Activated naive CD8-positive, alpha-beta T cell treated with anti-CD3 and anti-CD28 coated beads, Interleukin-2, amount 50 U/mL, for 24 hours (primary cell): Measurements from ENCODE around the gene STX1A.
"Not testable (repeated sequence)": the region's sequence is repeated elsewhere in the genome, so short reads cannot be mapped to it uniquely, and the experiment has no call there.

Source experiments
- ATAC-seq: fragments of 150-1000 bp; cut with Tn5 transposase; one replicate; pipeline ENCODE4 v1.10.0; 2021
- DNase-seq: peaks from one replicate; pipeline ENCODE4 v3.0.0; 2021
- H3K27ac Mint-ChIP-seq: one replicate; pipeline ENCODE4 v1.8.0; 2021; ENCODE audit warnings: mild to moderate bottlenecking, mixed read lengths
- H3K27me3 Mint-ChIP-seq: one replicate; pipeline ENCODE4 v1.8.0; 2021; ENCODE audit warnings: mixed read lengths
- H3K36me3 Mint-ChIP-seq: one replicate; pipeline ENCODE4 v1.8.0; 2021; ENCODE audit warnings: low read depth, mixed read lengths
- H3K4me1 Mint-ChIP-seq: one replicate; pipeline ENCODE4 v1.8.0; 2021; ENCODE audit warnings: mixed read lengths
- H3K4me3 Mint-ChIP-seq: one replicate; pipeline ENCODE4 v1.8.0; 2021; ENCODE audit warnings: mild to moderate bottlenecking, moderate library complexity, mixed read lengths
- H3K9me3 Mint-ChIP-seq: one replicate; pipeline ENCODE4 v1.8.0; 2021; ENCODE audit warnings: mixed read lengths

Gene STX1A

DNA sequence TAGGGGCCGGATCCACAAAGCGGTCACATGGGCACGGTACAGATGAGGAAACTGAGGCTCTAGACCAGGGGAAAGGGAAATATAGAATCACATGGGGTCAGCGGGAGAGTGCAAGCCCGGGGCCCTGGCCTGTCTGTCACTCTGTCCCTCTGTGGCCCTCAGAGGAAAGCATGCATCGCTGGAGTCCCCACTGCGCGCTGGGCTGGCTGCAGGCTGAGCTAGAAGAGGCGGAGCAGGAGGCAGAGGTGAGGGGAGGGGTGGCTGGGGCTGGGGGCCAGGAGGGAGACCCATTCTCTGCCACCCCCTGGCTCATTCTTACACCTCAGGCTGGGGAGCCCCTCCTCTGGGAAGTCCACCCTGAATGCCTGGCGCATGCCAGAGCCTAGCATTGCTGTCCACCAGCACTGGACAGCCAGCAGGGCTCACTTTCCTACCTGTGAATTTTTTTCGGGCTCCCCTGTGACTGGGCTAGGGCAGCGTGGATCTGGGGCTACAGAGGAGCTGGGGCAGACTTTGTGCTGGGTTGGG is 49.5 kb downstream of the STX1A start:
- ATAC-seq (no peak), DNase-seq (no peak)
- no peak overlapping the region for H3K4me3 Mint-ChIP-seq
- H3K36me3 Mint-ChIP-seq = no peaks in the 10 kb centered on the region
- H3K27me3 Mint-ChIP-seq = peaks cover 25% of the 10 kb centered on the region
- no peak overlapping the region for H3K27ac Mint-ChIP-seq
- peaks cover 7% of the 10 kb centered on the region for H3K4me1 Mint-ChIP-seq
- no peaks in the 10 kb centered on the region for H3K9me3 Mint-ChIP-seq

DNA sequence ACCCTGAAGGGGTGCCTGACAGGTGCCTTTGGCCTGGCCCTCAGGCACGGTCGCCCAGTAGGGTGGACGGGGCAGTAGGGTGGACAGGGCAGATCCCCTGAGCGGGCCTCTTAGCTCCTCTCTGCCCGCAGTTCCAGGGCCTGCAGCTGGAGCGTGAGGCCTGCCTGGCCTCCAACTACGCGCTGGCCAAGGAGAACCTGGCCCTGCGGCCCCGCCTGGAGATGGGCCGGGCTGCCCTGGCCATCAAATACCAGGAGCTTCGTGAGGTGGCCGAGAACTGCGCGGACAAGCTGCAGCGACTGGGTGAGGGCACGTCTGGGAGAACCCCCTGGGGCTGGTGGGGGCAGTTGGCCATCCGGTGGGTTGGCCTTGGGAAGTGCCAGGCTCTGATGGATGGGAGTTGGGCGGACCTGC is 50.2 kb downstream of the STX1A start:
- Mint-ChIP-seq H3K9me3 (no peaks in the 10 kb centered on the region), H3K4me3 (no peak overlapping the region), H3K4me1 (peaks cover 7% of the 10 kb centered on the region), H3K36me3 (no peaks in the 10 kb centered on the region), H3K27ac (no peak overlapping the region), H3K27me3 (peaks cover 30% of the 10 kb centered on the region)
- DNase-seq (no peak), ATAC-seq (no peak)

DNA sequence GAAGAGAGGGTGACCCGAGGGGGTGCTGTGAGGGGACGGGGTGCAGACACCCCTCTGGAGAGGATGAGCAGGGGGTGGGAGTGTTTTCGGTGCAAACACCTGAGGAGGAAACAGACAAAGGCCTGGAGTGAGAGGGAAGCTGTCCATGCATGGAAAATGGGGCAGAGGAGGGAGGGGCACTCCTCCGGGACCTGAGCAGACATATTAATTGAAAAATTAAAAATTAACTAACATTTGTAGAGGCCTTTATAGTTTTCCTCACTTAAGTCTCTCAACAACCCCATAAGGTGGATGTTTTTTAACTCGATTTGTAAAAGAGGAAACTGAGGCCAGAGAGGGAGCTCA is 50.6 kb downstream of the STX1A start:
- no peak overlapping the region for H3K27ac Mint-ChIP-seq
- H3K9me3 Mint-ChIP-seq = no peaks in the 10 kb centered on the region
- peaks cover 7% of the 10 kb centered on the region for H3K4me1 Mint-ChIP-seq
- H3K4me3 Mint-ChIP-seq = no peak overlapping the region
- no peaks in the 10 kb centered on the region for H3K36me3 Mint-ChIP-seq
- no peak for DNase-seq
- no peak for ATAC-seq
- H3K27me3 Mint-ChIP-seq = peaks cover 34% of the 10 kb centered on the region

DNA sequence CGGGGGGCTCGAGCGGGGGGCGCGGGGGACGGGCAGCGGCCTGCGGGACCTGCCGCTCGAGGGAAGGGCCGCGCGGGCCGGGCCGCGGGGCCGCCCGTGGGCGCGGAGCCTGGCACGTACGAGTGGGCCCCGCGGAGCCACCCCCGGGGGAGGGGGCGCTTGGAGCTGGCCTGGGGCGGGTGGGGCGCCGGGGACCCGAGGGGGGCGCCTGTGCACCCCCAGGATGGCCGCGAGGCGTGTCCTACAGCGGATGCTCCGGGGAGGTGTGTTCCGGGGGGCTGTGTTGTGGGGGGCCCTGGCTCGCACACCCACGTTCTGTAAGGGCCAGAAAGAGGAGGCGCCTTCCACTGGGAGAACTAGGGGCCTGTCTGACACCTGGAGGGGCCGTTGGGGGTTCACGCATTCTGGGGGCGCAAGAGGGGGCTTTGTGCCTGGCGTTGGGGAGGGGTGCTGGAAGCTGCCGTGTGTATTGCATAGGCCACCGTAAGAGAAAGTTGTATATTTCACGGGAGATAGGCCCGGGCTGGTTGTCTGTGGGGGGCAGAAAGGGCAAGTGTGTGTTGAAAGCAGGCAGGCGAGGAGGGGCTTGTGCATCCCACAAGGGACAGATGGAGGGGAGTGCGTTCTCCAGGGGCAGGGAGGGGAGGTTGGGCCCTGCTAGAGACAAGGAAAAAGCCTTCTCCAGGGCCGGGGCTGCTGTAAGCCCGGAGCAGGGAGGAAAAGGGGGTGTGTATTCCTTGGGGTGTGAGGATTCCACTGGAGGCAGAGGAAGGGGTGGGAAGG is 51.2 kb downstream of the STX1A start:
- no peak overlapping the region for H3K27ac Mint-ChIP-seq
- ATAC-seq = no peak

DNA sequence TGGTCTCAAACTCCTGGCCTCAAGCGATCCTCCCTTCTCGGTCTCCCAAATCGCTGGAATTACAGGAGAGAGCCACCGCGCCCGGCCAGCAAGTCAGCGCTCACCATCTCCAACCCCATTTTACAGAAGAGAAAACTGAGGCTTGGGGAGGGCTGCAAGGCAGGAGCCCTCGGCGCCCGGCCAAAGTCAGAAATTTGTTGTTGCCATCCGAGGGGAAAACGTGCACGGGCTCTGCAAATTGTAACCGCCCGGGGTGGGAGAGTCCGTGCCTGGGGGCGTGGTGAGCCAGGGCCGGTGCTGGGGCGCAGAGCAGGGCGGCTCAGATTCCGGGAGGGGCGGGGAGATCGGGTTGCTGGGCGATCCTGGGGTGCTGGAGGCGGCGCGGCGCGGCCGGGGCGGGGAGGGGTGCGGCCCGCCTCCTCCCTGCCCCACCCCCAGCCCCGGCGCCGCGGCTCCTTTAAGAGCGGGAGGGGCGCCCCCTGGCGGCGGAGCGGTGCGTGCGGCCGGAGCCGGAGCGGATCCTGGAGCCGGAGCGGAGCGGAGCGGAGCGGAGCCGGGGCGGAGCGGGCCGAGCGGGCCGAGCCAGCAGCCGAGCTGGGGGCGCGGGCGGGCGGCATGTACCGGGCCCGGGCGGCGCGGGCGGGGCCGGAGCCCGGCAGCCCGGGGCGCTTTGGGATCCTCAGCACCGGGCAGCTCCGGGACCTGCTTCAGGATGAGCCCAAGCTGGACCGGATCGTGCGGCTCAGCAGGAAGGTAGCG is 51.9 kb downstream of the STX1A start, which contains the start of gene VPS37D:
Gene VPS37D (plus strand): TSS at position 488 of the 759 bp plus-strand sequence. CDS start 128 bp downstream, at position 616.
- peak within 1 kb of the TSS; percentile 65 for H3K4me3 Mint-ChIP-seq
- H3K27me3 Mint-ChIP-seq = peaks cover 46% of the 10 kb centered on the region
- ATAC-seq (peak; percentile 91), DNase-seq (peak; percentile 95)
- peaks cover 6% of the 10 kb centered on the region for H3K9me3 Mint-ChIP-seq
- H3K36me3 Mint-ChIP-seq = peaks cover 5% of the 10 kb centered on the region
- H3K4me1 Mint-ChIP-seq = peaks cover 7% of the 10 kb centered on the region
- no peak within 1 kb of the TSS for H3K27ac Mint-ChIP-seq

More for the DNA sequence above, 51.2 kb downstream of the STX1A start:
- Mint-ChIP-seq H3K27me3 (peaks cover 38% of the 10 kb centered on the region), H3K9me3 (peaks cover 1% of the 10 kb centered on the region), H3K4me3 (peak overlapping the region; percentile 27), H3K4me1 (peaks cover 7% of the 10 kb centered on the region), H3K36me3 (peaks cover under 1% of the 10 kb centered on the region)
- no peak for DNase-seq

DNA sequence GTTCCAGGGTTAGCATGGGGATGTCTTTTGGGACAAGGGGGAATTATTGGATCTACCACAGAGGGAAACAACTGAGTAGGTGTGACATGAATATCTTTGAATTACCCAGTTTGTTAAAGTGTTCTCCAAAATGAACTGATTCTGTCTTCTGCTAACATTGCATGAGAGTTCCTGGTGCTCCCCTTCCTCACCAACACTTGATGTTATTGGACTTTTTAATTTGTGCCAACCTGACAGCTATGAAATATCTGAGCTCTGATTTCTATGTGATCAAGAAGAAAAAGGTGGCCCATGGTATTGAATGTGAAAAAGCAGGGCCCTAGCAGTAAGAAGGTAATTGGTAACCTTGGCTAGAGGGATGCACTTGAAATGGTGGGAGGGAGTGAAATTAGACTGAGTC is 56.4 kb downstream of the STX1A start:
- H3K4me3 Mint-ChIP-seq = no peak overlapping the region
- ATAC-seq (no peak), DNase-seq (no peak)
- H3K27me3 Mint-ChIP-seq = peaks cover 50% of the 10 kb centered on the region
- peaks cover 6% of the 10 kb centered on the region for H3K9me3 Mint-ChIP-seq
- H3K36me3 Mint-ChIP-seq = peaks cover 5% of the 10 kb centered on the region
- no peak overlapping the region for H3K27ac Mint-ChIP-seq
- peaks cover 2% of the 10 kb centered on the region for H3K4me1 Mint-ChIP-seq

DNA sequence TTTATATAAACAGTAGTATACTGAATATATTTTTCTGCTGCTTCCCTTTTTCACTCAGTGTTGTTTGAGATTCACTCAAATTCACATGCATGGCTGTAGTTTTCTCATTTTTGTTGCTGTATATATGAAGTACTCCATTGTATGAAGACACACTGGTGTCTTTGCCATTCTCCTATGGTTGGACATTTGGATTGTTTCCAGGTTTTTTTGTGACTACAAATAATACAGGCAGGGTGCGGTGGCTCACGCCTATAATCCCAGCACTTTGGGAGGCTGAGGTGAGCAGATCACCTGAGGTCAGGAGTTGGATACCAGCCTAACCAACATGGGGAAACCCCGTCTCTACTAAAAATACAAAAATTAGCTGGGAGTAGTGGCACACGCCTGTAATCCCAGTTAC is 58.9 kb downstream of the STX1A start:
- not testable (repeated sequence) for H3K27ac Mint-ChIP-seq, H3K4me1 Mint-ChIP-seq, H3K36me3 Mint-ChIP-seq, H3K4me3 Mint-ChIP-seq, H3K9me3 Mint-ChIP-seq, ATAC-seq, DNase-seq
- peaks cover 44% of the 10 kb centered on the region for H3K27me3 Mint-ChIP-seq

DNA sequence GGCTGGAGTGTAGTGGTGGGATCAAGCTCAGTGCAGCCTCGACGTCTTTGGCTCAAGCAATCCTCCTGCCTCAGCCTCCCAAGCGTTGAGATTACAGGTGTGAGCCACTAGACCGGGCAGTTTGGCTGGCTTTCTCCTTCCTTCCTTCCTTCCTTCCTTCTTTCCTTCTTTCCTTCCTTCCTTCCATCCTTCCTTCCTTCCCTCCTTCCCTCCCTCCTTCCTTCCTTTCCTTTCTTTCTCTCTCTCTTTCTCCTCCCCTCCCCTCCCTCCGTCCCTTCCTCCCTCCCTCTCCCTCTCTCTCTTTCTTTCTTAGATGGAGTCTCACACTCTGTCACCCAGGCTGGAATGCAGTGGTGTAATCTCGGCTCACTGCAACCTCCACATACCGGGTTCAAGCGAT is 59.5 kb downstream of the STX1A start:
- peaks cover 41% of the 10 kb centered on the region for H3K27me3 Mint-ChIP-seq

DNA sequence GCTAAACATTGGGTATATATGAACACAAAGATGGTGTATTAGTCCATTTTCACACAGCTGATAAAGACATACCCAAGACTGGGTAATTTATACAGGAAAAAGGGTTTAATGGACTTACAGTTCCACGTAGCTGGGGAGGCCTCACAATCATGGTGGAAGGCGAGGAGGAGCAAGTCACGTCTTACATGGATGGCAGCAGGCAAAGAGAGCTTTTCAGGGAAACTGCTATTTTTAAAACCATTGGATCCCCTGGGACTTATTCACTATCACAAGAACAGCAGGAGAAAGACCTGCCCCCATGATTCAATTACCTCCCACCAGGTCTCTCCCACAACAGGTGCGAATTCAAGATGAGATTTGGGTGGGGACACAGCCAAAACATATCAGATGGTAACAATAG is 64.2 kb downstream of the STX1A start:
- H3K36me3 Mint-ChIP-seq, H3K4me3 Mint-ChIP-seq, ATAC-seq, H3K27ac Mint-ChIP-seq, H3K4me1 Mint-ChIP-seq, H3K9me3 Mint-ChIP-seq, DNase-seq: not testable (repeated sequence)
- peaks cover 35% of the 10 kb centered on the region for H3K27me3 Mint-ChIP-seq

More for the DNA sequence above, 59.5 kb downstream of the STX1A start:
- Mint-ChIP-seq H3K9me3 (peaks cover 6% of the 10 kb centered on the region), H3K4me1 (no peaks in the 10 kb centered on the region), H3K36me3 (peaks cover 5% of the 10 kb centered on the region), H3K27ac (no peak overlapping the region), H3K4me3 (no peak overlapping the region)
- no peak for DNase-seq
- ATAC-seq = no peak

DNA sequence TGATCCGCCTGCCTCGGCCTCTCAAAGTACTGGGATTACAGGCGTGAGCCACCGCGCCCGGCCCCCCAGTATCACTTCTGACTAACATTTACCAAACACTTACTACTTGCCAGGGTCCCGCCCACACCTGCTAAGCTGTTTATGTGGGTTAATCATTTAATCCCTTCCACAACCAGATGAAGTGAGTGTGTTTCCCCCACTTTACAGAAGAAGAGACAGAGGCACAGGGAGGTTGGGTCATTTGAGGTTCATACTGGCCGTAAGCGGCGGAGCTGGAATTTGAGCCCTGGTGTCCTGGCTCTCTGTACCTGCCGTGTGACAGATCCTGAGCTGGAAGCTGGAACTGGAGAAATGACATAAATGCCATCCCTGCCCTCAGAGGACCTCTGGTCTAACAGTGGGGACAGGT is 66.9 kb downstream of the STX1A start:
- ATAC-seq (no peak), DNase-seq (no peak)
- Mint-ChIP-seq H3K9me3 (no peaks in the 10 kb centered on the region), H3K27me3 (peaks cover 43% of the 10 kb centered on the region), H3K4me3 (no peak overlapping the region), H3K36me3 (no peaks in the 10 kb centered on the region), H3K27ac (no peak overlapping the region), H3K4me1 (peaks cover 12% of the 10 kb centered on the region)

DNA sequence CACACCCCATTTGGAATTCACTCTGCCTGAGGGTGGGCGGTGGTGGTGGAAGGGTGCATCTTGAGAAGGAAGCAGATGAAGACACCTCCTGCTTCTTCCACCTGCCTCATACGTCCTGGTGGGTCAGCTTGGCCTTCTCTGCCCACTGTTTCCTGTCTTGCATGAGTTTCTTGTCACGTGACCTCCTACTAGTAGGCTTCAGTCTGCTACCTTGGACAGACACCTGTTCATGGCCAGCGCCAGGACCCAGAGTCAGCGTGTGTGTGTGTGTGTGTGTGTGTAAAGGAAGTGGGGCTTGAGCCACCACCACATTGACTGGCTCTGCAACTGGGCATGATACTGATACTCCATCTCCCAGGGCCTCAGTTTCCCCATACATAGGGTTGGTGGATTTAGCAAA is 68.9 kb downstream of the STX1A start:
- ATAC-seq (no peak), DNase-seq (no peak)
- no peaks in the 10 kb centered on the region for H3K9me3 Mint-ChIP-seq
- peaks cover 58% of the 10 kb centered on the region for H3K27me3 Mint-ChIP-seq
- H3K4me1 Mint-ChIP-seq = peaks cover 12% of the 10 kb centered on the region
- H3K27ac Mint-ChIP-seq = no peak overlapping the region
- H3K4me3 Mint-ChIP-seq = no peak overlapping the region
- H3K36me3 Mint-ChIP-seq = no peaks in the 10 kb centered on the region

DNA sequence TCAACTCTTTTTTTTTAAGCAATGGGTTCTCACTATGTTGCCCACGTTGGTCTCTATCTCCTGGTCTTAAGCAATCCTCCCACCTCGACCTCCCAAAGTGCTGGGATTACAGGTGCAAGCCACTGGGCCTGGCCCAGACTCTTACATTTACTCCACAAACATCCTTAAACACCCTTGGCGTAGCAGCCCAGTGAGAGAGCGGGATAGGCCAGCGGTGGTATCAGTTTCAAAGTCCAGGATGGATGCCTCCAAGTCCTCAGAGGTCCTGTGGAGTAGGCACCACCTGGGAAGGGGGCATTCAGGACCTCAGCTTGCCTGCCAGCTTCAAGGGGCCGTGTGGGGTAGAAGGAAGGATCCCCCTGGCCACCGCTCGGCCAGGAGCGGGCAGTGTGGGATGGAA is 69.9 kb downstream of the STX1A start:
- H3K4me1 Mint-ChIP-seq = peaks cover 12% of the 10 kb centered on the region
- H3K9me3 Mint-ChIP-seq = no peaks in the 10 kb centered on the region
- no peak overlapping the region for H3K27ac Mint-ChIP-seq
- H3K36me3 Mint-ChIP-seq = no peaks in the 10 kb centered on the region
- H3K4me3 Mint-ChIP-seq = no peak overlapping the region
- ATAC-seq = no peak
- no peak for DNase-seq
- H3K27me3 Mint-ChIP-seq = peaks cover 66% of the 10 kb centered on the region
